Hepatocyte (in vitro differentiated cells): ENCODE results near the gene PDE11A.

Experiments used
- EZH2 ChIP-seq: fragments of 200-600 bp; sonication (generic); IDR thresholded peaks from 2 replicates; pipeline ENCODE4 v1.6.1; 2016; ENCODE audit warnings: antibody characterized with exemption, mild to moderate bottlenecking, borderline replicate concordance
- EZH2phosphoT487 ChIP-seq: fragments of 200-600 bp; sonication (generic); IDR thresholded peaks from one replicate; pipeline ENCODE4 v1.6.1; 2018; ENCODE audit warnings: antibody characterized with exemption, mild to moderate bottlenecking, low read depth, moderate library complexity; ENCODE audit not compliant: unreplicated experiment, severe bottlenecking
- TF ChIP-seq, protein P1 (sequence below): fragments of 200-600 bp; sonication (generic); IDR thresholded peaks from 2 replicates; pipeline ENCODE4 v1.5.1; 2016; ENCODE audit warnings: antibody characterized with exemption, mild to moderate bottlenecking; ENCODE audit not compliant: poor library complexity

DNA sequence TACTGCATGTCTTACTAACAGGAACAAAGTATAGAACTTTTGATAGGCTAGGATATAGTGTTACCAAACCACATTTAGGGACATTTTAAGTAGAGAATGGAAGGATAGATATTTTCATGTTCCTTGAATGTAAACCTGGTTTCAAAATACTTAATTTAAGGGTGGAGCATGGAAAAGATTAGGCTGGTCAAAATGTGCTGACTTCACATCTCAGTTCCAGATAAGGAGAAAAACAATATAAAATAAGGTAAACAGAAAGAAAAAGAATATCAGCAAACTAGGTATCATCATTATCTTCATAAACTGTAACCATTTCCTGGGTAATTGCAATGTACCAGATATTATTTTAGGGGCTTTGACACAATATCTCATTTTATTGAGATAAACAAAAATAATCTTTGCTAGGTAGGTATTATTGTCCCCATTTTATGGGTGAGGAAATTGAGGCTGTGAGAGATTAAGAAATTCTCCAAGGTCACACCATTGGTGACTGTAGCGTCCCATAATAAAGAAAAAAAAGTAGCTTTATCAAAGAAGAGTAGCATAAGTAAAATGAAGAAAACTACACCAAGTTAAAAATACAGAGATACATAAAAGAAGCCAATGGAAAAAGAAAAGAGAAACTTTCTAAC, 3.6 kb downstream of the PDE11A start:
- TF ChIP-seq, protein P1, sequence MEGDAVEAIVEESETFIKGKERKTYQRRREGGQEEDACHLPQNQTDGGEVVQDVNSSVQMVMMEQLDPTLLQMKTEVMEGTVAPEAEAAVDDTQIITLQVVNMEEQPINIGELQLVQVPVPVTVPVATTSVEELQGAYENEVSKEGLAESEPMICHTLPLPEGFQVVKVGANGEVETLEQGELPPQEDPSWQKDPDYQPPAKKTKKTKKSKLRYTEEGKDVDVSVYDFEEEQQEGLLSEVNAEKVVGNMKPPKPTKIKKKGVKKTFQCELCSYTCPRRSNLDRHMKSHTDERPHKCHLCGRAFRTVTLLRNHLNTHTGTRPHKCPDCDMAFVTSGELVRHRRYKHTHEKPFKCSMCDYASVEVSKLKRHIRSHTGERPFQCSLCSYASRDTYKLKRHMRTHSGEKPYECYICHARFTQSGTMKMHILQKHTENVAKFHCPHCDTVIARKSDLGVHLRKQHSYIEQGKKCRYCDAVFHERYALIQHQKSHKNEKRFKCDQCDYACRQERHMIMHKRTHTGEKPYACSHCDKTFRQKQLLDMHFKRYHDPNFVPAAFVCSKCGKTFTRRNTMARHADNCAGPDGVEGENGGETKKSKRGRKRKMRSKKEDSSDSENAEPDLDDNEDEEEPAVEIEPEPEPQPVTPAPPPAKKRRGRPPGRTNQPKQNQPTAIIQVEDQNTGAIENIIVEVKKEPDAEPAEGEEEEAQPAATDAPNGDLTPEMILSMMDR: no peak
- no peak for TF ChIP-seq EZH2phosphoT487
- no peak for TF ChIP-seq EZH2
